ENCODE measurements around the gene SH2D7.

SH2D7 gene

GRCh38 chr15:78054518-78054917, 37.8 kb upstream of the SH2D7 start:
- TF ChIP-seq CTCF (IDR thresholded peaks at IDR 0.05; ENCODE audit: low read depth, low read length, missing control alignments): no peak
- no peak for DNase-seq (ENCODE audit: low read depth)
- no peak overlapping the region for H3K4me3 ChIP-seq (ENCODE audit: low read depth, low read length)
- in situ Hi-C loops (cut with HindIII; ENCODE audit: low sequenced_read_pairs): no loop called here

GRCh38 chr15:78054966-78055365, 37.4 kb upstream of the SH2D7 start:
- TF ChIP-seq CTCF (IDR thresholded peaks at IDR 0.05; ENCODE audit: low read depth, low read length, missing control alignments): no peak
- no peak overlapping the region for H3K4me3 ChIP-seq (ENCODE audit: low read depth, low read length)
- no peak for DNase-seq (ENCODE audit: low read depth)
- in situ Hi-C loops (cut with HindIII; ENCODE audit: low sequenced_read_pairs): no loop called here

- no peak overlapping the region for H3K4me3 ChIP-seq (ENCODE audit: low read depth, low read length)
- in situ Hi-C loops (cut with HindIII; ENCODE audit: low sequenced_read_pairs): no loop called here
- DNase-seq (ENCODE audit: low read depth): no peak
- TF ChIP-seq CTCF (IDR thresholded peaks at IDR 0.05; ENCODE audit: low read depth, low read length, missing control alignments): no peak
These were observed 36.2 kb upstream of the SH2D7 start for GRCh38 chr15:78055919-78056713.

GRCh38 chr15:78056714-78057269, 35.6 kb upstream of the SH2D7 start:
- in situ Hi-C loops (cut with HindIII; ENCODE audit: low sequenced_read_pairs): no loop called here
- no peak for DNase-seq (ENCODE audit: low read depth)
- no peak overlapping the region for H3K4me3 ChIP-seq (ENCODE audit: low read depth, low read length)
- TF ChIP-seq CTCF (IDR thresholded peaks at IDR 0.05; ENCODE audit: low read depth, low read length, missing control alignments): no peak

GRCh38 chr15:78057803-78058202, 34.6 kb upstream of the SH2D7 start:
- in situ Hi-C loops (cut with HindIII; ENCODE audit: low sequenced_read_pairs): no loop called here
- TF ChIP-seq CTCF (IDR thresholded peaks at IDR 0.05; ENCODE audit: low read depth, low read length, missing control alignments): no peak
- no peak for DNase-seq (ENCODE audit: low read depth)
- H3K4me3 ChIP-seq (ENCODE audit: low read depth, low read length): no peak overlapping the region

GRCh38 chr15:78058401-78058935, 33.9 kb upstream of the SH2D7 start:
- in situ Hi-C loops (cut with HindIII; ENCODE audit: low sequenced_read_pairs): no loop called here
- DNase-seq (ENCODE audit: low read depth): no peak
- no peak overlapping the region for H3K4me3 ChIP-seq (ENCODE audit: low read depth, low read length)
- TF ChIP-seq CTCF (IDR thresholded peaks at IDR 0.05; ENCODE audit: low read depth, low read length, missing control alignments): no peak

Measured in astrocyte of the cerebellum (primary cell).